Airway epithelial cell (primary cell): ENCODE results near the gene SSX4B. TPM values are rescaled to one million over a fixed set of nuclear protein-coding genes. Genes with fewer than 3 reads are reported as not detected.

Experiments used
- total RNA-seq: library from RNA; depleted of rRNA; stranded (reverse); fragments of >200 nt; gene quantifications from 2 replicates; pipeline ENCODE4 v1.2.3, GENCODE V29; 2015

Gene SSX4B
- not detected in 2 replicates for total RNA-seq

GRCh38 chrX:48411860-48412259 lies at the start of gene SSX4B:
TSS of gene SSX4B (minus strand) at chrX:48411960. CDS start at chrX:48411372, 588 bp downstream.

GRCh38 chrX:48383239-48383638 lies 28.5 kb downstream of the SSX4B start, which contains the start of gene SSX4:
TSS of gene SSX4 (plus strand) at chrX:48383539. CDS start at chrX:48384054, 515 bp downstream.

DNA sequence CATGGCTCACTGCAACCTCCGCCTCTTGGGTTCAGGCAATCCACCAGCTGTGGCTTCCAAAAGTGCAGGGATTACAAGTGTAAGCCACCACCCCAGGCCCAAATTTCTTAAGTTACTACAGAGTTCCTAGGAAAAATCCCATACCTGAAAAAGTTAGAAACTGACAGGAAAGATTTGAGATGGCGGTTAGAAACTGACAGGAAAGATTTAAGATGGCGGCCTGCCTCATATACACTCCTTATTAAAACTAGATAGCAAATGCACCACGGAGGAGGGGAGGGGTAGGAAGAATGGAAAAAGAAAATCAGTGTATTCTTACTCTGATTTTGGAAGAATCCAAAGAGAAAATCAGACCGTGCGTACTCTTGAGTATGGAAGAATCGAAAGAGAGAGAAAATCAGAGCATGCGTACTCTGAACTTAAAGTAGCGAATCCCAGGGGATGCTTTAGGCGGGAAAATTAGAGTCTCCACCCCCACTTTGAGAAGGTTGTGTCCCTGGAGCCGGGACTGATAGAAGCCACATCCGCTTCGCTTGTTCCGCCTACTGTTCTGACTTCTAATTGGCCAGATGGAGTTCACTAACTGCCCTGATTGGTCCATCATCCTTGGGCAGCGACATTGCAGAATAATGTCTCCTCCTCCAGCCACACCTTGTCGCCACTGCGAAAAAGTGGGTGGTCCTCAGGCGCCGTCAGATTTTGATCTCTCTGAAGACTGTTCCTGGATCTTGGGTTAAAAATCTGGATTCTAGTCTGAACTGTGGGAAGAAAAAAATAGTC lies 55.3 kb downstream of the SSX4B start, which contains the start of gene SSX3:
TSS of gene SSX3 (minus strand) at position 389 of the 780 bp plus-strand sequence. CDS start 1,454 bp downstream, outside the sequence.

Other genes starting within 250 kb of the SSX4B start
- not detected in 2 replicates for gene SSX5, start 215.2 kb downstream of the SSX4B start, total RNA-seq
- gene SSX1, start 156.6 kb downstream of the SSX4B start, total RNA-seq = not detected in 2 replicates
- not detected in 2 replicates for gene SSX3, start 55.3 kb downstream of the SSX4B start, total RNA-seq
- not detected in 2 replicates for gene SSX4, start 28.4 kb downstream of the SSX4B start, total RNA-seq
- gene SLC38A5, start 58.3 kb upstream of the SSX4B start, total RNA-seq = 57.7 and 92.3 TPM in 2 replicates
- 65.0 and 106 TPM in 2 replicates for gene FTSJ1, start 64.2 kb upstream of the SSX4B start, total RNA-seq
- 38.0 and 61.9 TPM in 2 replicates for gene PORCN, start 97.0 kb upstream of the SSX4B start, total RNA-seq
- gene EBP, start 109.8 kb upstream of the SSX4B start, total RNA-seq = 180 and 181 TPM in 2 replicates
- 7.7 and 10.2 TPM in 2 replicates for gene TBC1D25, start 127.8 kb upstream of the SSX4B start, total RNA-seq
- gene RBM3, start 162.5 kb upstream of the SSX4B start, total RNA-seq = 144 and 157 TPM in 2 replicates
- 68.0 and 92.2 TPM in 2 replicates for gene WDR13, start 185.5 kb upstream of the SSX4B start, total RNA-seq